ENCODE data around the gene HTR1D. TPM values are rescaled to one million over a fixed set of nuclear protein-coding genes. Genes with fewer than 3 reads are reported as not detected.
"Not testable (repeated sequence)": the region's sequence is repeated elsewhere in the genome, so short reads cannot be mapped to it uniquely, and the experiment has no call there.

The HTR1D gene
- total RNA-seq, 2 donors from 2014 or later: not detected

DNA sequence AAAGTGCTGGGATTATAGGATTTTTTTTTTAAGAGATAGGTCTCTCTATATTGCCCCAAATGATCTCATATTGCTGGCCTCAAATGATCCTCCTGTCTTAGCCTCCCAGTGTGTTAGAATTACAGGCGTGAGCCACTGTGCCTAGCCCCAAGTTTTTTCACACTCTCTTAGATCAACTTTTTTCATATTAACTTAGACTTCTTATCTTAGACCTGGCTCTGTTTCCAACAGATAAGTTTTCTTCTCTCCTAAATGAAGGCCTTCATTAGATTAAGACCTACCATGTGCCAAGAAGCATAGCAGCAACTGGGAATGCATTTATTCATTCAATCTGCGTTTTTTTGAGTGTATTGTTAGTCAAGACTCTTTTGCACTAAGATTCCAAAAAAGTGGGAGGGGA, 20.2 kb upstream of the HTR1D start:
- no peak for ATAC-seq
- DNase-seq (ENCODE audit: low spot score): no peak
- Mint-ChIP-seq H3K36me3 (no peaks in the 10 kb centered on the region), H3K27me3 (peaks cover 3 to 7% of the 10 kb centered on the region in 2 donors), H3K4me3 (no peak overlapping the region), H3K4me1 (ENCODE audit: low read depth in 2 of 2) (no peaks in the 10 kb centered on the region), H3K27ac (no peak overlapping the region), H3K9me3 (no peaks in the 10 kb centered on the region)

DNA sequence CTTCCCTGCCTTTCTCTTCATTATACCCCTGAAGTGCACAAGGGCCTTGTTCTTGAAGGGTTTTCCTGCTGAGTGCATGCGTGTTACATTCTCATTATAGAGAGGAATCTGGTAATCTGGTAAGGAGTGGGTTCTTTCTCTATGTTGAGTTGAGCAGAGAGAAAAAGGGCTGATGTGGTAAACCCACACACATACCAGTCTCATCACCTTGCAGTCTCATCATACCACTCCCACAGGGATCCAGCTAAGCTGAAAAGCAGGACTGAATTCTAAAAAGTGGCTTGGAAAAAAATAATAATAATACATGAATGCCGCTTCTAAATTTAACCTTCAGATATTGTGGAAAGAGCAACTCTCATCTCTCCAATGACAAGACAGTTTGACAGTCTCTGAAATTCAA, 10.5 kb upstream of the HTR1D start:
- H3K27ac Mint-ChIP-seq: no peak overlapping the region
- peaks cover 0 to 12% of the 10 kb centered on the region in 2 donors for H3K27me3 Mint-ChIP-seq
- no peak for DNase-seq (ENCODE audit: low spot score)
- no peaks in the 10 kb centered on the region for H3K36me3 Mint-ChIP-seq
- H3K4me1 Mint-ChIP-seq (ENCODE audit: low read depth in 2 of 2): no peaks in the 10 kb centered on the region
- H3K4me3 Mint-ChIP-seq: no peak overlapping the region
- ATAC-seq: no peak
- no peaks in the 10 kb centered on the region for H3K9me3 Mint-ChIP-seq

DNA sequence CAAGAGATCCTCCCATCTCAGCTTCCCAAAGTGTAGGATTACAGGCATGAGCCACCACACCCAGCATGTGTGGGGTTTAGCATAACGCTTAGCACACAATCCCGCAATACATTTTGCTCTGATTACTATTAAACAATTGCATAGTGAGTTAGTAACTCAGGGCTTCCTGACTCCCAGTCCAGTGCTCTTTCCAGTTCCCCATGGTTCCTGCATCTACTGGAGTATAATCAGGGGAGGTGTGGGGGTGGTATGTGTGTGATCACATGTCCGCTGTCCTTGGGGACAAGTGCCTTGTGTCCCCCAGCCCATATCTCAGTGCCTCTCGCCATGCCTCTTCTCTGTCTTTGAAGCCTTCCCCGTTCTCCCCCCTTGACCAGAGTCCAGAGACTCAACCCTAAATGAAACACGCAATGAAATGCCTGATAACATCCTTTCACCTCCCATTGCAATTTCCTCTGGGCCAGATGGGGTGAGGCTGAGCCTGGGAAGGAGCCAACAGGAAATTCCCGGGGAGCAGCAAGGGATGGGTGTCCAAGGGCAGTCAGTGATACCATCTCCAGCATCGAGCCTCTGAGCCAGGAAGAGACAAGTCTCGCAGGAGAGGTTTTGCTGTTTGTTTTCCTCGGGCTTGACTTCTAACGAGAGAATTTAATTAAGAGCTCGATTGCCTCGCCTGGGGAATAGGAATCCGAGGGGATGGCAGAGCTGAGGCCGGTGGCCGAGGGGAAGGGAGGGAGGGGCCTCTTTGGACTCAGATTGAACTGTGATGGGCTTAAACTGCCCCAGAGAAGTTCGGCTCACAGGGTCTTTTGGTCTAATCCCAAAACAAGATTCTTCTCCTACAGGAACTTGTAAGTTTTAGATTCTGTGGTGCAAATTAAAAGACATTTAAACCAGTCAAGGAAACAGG, 7.7 kb upstream of the HTR1D start:
- Mint-ChIP-seq H3K4me3 (no peak overlapping the region), H3K9me3 (no peaks in the 10 kb centered on the region), H3K36me3 (no peaks in the 10 kb centered on the region), H3K27ac (no peak overlapping the region), H3K4me1 (ENCODE audit: low read depth in 2 of 2) (no peaks in the 10 kb centered on the region), H3K27me3 (peaks cover 16 to 27% of the 10 kb centered on the region in 2 donors)
- no peak for DNase-seq (ENCODE audit: low spot score)
- ATAC-seq: no peak

GRCh38 chr1:23223963-23224362, 6.7 kb upstream of the HTR1D start:
- peaks cover 24 to 32% of the 10 kb centered on the region in 2 donors for H3K27me3 Mint-ChIP-seq
- not testable (repeated sequence) for H3K4me3 Mint-ChIP-seq; H3K9me3 Mint-ChIP-seq; H3K36me3 Mint-ChIP-seq; DNase-seq (ENCODE audit: low spot score); ATAC-seq; H3K4me1 Mint-ChIP-seq (ENCODE audit: low read depth in 2 of 2); H3K27ac Mint-ChIP-seq

DNA sequence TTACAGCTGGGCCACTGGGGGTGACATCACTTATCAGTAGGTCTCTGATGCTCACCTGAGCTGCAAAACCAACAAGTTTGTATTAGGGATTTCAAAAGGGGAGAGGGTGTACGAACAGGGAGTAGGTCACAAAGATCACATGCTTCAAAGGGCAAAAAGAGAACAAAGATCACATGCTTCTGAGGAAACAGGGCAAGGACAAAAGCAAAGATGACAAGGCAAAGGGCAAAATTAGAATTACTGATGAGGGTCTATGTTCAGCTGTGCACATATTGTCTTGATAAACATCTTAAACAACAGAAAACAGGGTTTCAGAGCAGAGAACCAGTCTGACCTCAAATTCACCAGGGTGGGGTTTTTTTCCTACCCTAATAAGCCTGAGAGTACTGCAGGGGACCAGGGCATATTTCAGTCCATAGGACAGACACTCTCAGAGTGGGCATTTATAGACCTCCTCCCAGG, 6.2 kb upstream of the HTR1D start:
- ATAC-seq; H3K4me3 Mint-ChIP-seq; DNase-seq (ENCODE audit: low spot score); H3K36me3 Mint-ChIP-seq; H3K4me1 Mint-ChIP-seq (ENCODE audit: low read depth in 2 of 2); H3K27ac Mint-ChIP-seq; H3K9me3 Mint-ChIP-seq: not testable (repeated sequence)
- H3K27me3 Mint-ChIP-seq: peaks cover 28 to 35% of the 10 kb centered on the region in 2 donors

DNA sequence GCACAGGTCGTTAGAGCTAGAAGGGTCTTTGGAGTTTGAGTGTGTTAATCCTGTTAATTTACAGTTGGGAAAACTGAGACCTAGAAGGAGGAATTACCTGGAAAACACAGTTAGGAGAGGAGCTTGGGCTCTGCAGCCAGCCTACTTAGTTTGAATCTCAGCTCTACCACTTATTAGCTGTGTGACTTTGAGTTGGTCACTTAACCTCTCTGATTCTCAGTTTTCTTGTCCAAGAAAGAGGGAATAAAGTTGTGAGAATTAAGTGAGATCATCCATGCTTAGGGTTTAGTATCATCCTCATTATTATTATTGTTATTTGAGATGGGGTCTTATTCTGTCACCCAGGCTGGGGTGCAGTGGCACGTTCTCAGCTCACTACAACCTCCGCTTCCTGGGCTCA, 5.4 kb upstream of the HTR1D start:
- Mint-ChIP-seq H3K27ac (no peak overlapping the region), H3K36me3 (no peaks in the 10 kb centered on the region), H3K9me3 (no peaks in the 10 kb centered on the region), H3K4me1 (ENCODE audit: low read depth in 2 of 2) (no peaks in the 10 kb centered on the region), H3K27me3 (peaks cover 35 to 38% of the 10 kb centered on the region in 2 donors), H3K4me3 (no peak overlapping the region)
- no peak for ATAC-seq
- no peak for DNase-seq (ENCODE audit: low spot score)

GRCh38 chr1:23222331-23222730, 5.0 kb upstream of the HTR1D start:
- Mint-ChIP-seq H3K4me1 (ENCODE audit: low read depth in 2 of 2) (no peaks in the 10 kb centered on the region), H3K27ac (no peak overlapping the region), H3K9me3 (no peaks in the 10 kb centered on the region), H3K27me3 (peaks cover 39 to 40% of the 10 kb centered on the region in 2 donors), H3K36me3 (no peaks in the 10 kb centered on the region), H3K4me3 (no peak overlapping the region)
- ATAC-seq: no peak
- DNase-seq (ENCODE audit: low spot score): no peak

- no peak for ATAC-seq
- H3K27ac Mint-ChIP-seq: no peak overlapping the region
- H3K4me1 Mint-ChIP-seq (ENCODE audit: low read depth in 2 of 2): no peaks in the 10 kb centered on the region
- H3K9me3 Mint-ChIP-seq: no peaks in the 10 kb centered on the region
- H3K4me3 Mint-ChIP-seq: no peak overlapping the region
- H3K27me3 Mint-ChIP-seq: peaks cover 39 to 40% of the 10 kb centered on the region in 2 donors
- DNase-seq (ENCODE audit: low spot score): no peak
- no peaks in the 10 kb centered on the region for H3K36me3 Mint-ChIP-seq
These were observed 3.8 kb upstream of the HTR1D start for GRCh38 chr1:23221107-23221506.

DNA sequence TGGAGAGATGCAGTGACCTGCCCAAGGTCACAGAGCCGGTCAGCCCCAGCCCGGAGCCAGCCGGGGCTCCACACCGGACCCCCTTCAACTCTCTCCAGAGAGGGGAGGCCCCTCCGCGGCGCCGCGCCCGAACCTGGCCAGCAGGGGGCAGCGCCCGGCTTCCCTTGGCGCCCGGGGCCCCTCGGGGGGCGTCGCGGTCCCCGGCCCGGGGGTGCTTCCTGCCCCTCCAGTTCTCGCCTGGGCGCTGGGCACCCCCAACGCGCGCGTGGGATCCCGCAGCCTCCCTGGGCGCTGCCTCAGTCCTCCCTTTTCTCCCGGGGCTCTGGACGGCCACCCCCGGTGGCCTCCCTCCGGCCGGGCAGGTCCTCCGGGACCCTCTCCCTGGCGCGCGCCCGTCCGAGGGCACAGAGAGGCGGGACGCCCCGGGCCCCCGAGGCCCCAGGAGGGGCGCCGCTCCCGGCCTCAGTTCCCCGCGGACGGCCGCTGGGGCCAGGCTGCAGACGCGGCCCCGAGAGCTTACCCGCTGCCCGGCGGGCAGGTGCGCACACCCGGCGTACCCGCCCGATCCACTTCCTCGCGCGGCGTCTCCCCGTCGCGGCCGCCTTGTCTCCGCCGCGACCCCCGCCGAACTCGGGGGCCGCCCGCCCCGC, 406 bp downstream of the HTR1D start:
- no peaks in the 10 kb centered on the region for H3K9me3 Mint-ChIP-seq
- H3K27me3 Mint-ChIP-seq: peaks cover 41 to 68% of the 10 kb centered on the region in 2 donors
- DNase-seq (ENCODE audit: low spot score) (no peak), ATAC-seq (peak in 1 of 2 donors; percentile 52)
- H3K27ac Mint-ChIP-seq: no peak overlapping the region
- no peaks in the 10 kb centered on the region for H3K4me1 Mint-ChIP-seq (ENCODE audit: low read depth in 2 of 2)
- no peak overlapping the region for H3K4me3 Mint-ChIP-seq
- no peaks in the 10 kb centered on the region for H3K36me3 Mint-ChIP-seq

DNA sequence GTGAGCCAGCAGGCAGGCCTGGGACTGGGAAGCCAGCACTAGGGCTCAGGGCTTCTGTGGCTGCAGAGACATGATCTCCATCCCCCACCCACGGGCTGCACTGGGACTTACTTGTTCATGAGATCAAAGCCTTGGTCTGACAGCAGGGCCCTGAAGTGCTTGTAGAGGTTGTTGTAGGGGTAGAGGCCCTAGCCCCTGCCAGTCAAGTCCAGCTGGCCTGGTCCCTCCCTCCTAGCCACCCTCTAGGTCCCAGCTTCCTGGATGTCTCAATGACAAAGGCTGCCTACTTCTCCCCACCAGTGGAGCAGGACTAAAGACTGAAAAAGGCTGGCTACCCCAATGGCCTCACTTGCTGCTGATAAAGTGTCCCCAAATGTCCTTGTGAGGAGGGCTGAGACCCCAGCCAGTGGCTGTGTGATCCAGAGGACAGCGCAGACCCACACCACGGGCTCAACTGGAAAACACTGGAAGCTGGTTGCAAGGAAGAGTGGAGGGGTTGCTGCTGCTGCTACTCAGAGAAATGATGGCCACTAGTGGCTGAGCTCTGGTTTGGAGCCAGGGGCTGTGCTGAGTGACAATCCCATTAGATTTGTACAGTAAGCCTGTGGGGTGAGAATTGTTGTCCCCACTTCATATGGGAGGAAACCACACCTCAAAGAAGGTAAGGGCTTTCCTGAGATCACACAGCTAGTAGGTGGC, 1.4 kb downstream of the HTR1D start:
- H3K4me1 Mint-ChIP-seq (ENCODE audit: low read depth in 2 of 2): no peaks in the 10 kb centered on the region
- H3K36me3 Mint-ChIP-seq: no peaks in the 10 kb centered on the region
- H3K4me3 Mint-ChIP-seq: no peak overlapping the region
- H3K9me3 Mint-ChIP-seq: no peaks in the 10 kb centered on the region
- no peak for DNase-seq (ENCODE audit: low spot score)
- H3K27ac Mint-ChIP-seq: no peak overlapping the region
- no peak for ATAC-seq
- peaks cover 40 to 63% of the 10 kb centered on the region in 2 donors for H3K27me3 Mint-ChIP-seq

- H3K4me1 Mint-ChIP-seq (ENCODE audit: low read depth in 2 of 2): no peaks in the 10 kb centered on the region
- no peaks in the 10 kb centered on the region for H3K9me3 Mint-ChIP-seq
- no peaks in the 10 kb centered on the region for H3K36me3 Mint-ChIP-seq
- ATAC-seq (no peak), DNase-seq (ENCODE audit: low spot score) (no peak)
- H3K4me3 Mint-ChIP-seq: no peak overlapping the region
- H3K27ac Mint-ChIP-seq: no peak overlapping the region
- H3K27me3 Mint-ChIP-seq: peaks cover 37 to 57% of the 10 kb centered on the region in 2 donors
These were observed 2.0 kb downstream of the HTR1D start for GRCh38 chr1:23215291-23215690.

DNA sequence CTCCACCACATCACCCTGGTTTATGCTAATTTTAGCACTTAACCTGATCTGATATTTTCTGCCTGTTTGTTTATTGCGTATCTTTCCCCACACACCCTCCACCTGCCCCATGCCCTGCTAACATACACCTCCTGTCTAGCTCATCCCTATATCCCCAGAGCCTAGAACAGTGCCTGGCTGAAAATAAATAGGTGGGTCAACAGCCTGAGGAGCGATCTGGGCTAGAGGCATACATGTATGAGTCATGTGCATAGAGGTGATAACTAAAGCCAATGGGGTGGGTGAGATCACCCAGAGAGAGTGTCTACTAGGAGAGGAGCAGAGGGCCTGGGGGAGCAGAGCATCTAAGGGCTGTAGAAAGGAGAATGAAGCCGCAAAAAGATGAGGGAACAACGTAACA, 2.7 kb downstream of the HTR1D start:
- no peaks in the 10 kb centered on the region for H3K4me1 Mint-ChIP-seq (ENCODE audit: low read depth in 2 of 2)
- H3K9me3 Mint-ChIP-seq: no peaks in the 10 kb centered on the region
- H3K36me3 Mint-ChIP-seq: no peaks in the 10 kb centered on the region
- ATAC-seq (no peak), DNase-seq (ENCODE audit: low spot score) (no peak)
- no peak overlapping the region for H3K4me3 Mint-ChIP-seq
- peaks cover 34 to 54% of the 10 kb centered on the region in 2 donors for H3K27me3 Mint-ChIP-seq
- H3K27ac Mint-ChIP-seq: no peak overlapping the region

DNA sequence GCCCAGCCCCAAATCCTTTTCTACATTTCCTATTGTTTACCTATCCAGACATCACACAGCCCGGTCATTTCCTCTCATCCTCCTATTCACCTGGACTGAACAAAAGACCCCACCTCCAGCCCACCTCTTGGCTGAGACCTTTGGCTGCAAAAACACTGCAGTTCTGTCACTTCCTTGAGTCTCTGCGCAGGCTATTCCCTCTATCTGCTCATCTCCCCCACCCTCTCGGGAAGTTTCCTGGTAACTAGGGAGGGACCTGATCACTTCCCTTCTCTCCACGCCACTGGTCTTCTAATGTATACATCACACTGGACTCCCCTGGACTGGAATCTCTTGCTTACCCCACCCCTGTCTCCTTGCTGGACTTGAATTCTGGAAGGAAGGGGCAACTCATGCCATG, 5.3 kb downstream of the HTR1D start:
- no peaks in the 10 kb centered on the region for H3K9me3 Mint-ChIP-seq
- H3K4me3 Mint-ChIP-seq: no peak overlapping the region
- peaks cover 22 to 32% of the 10 kb centered on the region in 2 donors for H3K27me3 Mint-ChIP-seq
- no peaks in the 10 kb centered on the region for H3K36me3 Mint-ChIP-seq
- no peak overlapping the region for H3K27ac Mint-ChIP-seq
- ATAC-seq (no peak), DNase-seq (ENCODE audit: low spot score) (no peak)
- H3K4me1 Mint-ChIP-seq (ENCODE audit: low read depth in 2 of 2): no peaks in the 10 kb centered on the region

DNA sequence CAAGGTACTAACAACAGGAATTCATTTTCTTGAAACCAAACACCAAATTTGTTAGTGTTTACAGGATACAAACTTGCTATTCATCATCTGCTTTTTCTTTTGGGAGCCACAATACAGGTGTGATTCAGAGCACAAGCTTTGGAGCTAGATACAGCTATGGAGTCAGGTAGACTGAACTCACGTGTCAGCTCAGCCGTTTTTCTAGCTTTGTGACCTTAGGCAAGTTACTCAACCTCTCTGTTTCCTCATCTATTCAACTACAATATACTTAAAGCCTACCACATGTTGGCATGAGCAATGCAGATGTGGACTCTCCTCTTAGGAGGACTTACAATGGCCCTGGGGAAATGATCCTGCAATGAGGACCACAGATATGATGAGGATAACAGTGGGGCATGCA, 6.3 kb downstream of the HTR1D start:
- Mint-ChIP-seq H3K27me3 (peaks cover 22 to 32% of the 10 kb centered on the region in 2 donors), H3K4me1 (ENCODE audit: low read depth in 2 of 2) (no peaks in the 10 kb centered on the region), H3K36me3 (no peaks in the 10 kb centered on the region), H3K4me3 (no peak overlapping the region), H3K9me3 (no peaks in the 10 kb centered on the region), H3K27ac (no peak overlapping the region)
- DNase-seq (ENCODE audit: low spot score): no peak
- no peak for ATAC-seq

All from natural killer cell treated with Interleukin-12 subunit alpha and Interleukin-12 subunit beta and Interleukin-15 and Interleukin-18, amount 100 ng/mL, for 72 hours (primary cell).